AG10803 (cell line): ENCODE data around the gene CALN1.
"Not testable (repeated sequence)": the region's sequence is repeated elsewhere in the genome, so short reads cannot be mapped to it uniquely, and the experiment has no call there.

ENCODE experiments used
- DNase-seq: peaks from one replicate; pipeline ENCODE4 v3.0.0; 2010; ENCODE audit warnings: low read depth
- H3K4me3 ChIP-seq: 2 replicates; pipeline ENCODE4 v1.5.1; 2011; ENCODE audit warnings: mild to moderate bottlenecking, low read length, control low read depth
- TF ChIP-seq, protein P1 (sequence below): conservative IDR thresholded peaks from 2 replicates; pipeline ENCODE4 v1.5.1; 2011; ENCODE audit warnings: mild to moderate bottlenecking, low read length, control low read depth, inconsistent platforms

The CALN1 gene

DNA sequence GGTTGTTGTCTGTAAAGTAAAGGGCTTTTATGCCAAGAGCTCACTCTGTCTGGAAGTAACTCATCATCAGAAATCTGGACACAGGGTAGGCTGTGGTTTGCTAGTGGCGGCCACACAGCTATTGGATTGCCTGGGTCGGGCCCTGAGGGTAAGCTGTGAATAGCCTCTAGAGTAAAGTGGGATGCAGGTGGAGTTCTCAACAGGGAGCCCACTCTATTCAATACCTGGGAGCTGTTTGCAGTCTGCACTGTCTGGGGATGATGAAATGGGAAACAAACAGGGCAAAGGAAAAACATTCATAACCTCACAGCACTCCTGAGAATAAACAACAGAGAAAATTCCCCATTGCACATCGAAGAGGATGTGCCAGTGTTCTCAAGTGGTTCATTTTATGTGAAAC lies 582.6 kb downstream of the CALN1 start:
- TF ChIP-seq, protein P1, sequence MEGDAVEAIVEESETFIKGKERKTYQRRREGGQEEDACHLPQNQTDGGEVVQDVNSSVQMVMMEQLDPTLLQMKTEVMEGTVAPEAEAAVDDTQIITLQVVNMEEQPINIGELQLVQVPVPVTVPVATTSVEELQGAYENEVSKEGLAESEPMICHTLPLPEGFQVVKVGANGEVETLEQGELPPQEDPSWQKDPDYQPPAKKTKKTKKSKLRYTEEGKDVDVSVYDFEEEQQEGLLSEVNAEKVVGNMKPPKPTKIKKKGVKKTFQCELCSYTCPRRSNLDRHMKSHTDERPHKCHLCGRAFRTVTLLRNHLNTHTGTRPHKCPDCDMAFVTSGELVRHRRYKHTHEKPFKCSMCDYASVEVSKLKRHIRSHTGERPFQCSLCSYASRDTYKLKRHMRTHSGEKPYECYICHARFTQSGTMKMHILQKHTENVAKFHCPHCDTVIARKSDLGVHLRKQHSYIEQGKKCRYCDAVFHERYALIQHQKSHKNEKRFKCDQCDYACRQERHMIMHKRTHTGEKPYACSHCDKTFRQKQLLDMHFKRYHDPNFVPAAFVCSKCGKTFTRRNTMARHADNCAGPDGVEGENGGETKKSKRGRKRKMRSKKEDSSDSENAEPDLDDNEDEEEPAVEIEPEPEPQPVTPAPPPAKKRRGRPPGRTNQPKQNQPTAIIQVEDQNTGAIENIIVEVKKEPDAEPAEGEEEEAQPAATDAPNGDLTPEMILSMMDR: no peak
- no peak for DNase-seq

GRCh38 chr7:71828361-71828760 lies 583.8 kb downstream of the CALN1 start:
- H3K4me3 ChIP-seq: no peak overlapping the region
- no peak for DNase-seq

More for the DNA sequence above, 582.6 kb downstream of the CALN1 start:
- H3K4me3 ChIP-seq: no peak overlapping the region

DNA sequence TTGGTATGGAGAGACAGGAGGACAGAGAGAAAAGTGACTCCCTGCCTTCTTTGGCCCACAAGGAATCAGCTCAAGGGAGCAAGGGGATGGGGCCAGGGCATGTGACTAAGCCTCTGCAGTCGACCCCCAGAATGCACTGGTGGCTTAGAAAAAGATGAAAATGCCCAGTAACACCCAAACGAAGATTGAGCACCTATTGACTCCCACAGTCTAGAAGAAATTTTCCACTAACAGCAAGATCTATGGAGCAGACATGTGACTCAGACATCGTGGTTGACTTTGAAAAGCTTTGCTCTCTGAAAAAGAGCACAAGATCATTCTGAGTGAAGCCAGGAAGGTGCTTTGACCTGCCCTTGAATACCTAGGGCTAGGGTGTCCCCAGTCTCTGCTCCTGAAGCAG lies 586.0 kb downstream of the CALN1 start:
- no peak overlapping the region for H3K4me3 ChIP-seq
- TF ChIP-seq, protein P1: no peak
- DNase-seq: no peak

More at GRCh38 chr7:71828361-71828760, 583.8 kb downstream of the CALN1 start:
- TF ChIP-seq, protein P1: no peak

GRCh38 chr7:71824006-71824760 lies 588.0 kb downstream of the CALN1 start:
- H3K4me3 ChIP-seq: no peak overlapping the region
- TF ChIP-seq, protein P1: no peak
- peak; percentile 63 for DNase-seq

GRCh38 chr7:71822406-71822805 lies 589.7 kb downstream of the CALN1 start:
- not testable (repeated sequence) for H3K4me3 ChIP-seq
- DNase-seq: peak; percentile 5

- DNase-seq: no peak
- TF ChIP-seq, protein P1: no peak
Measured at GRCh38 chr7:71817916-71818315, 594.2 kb downstream of the CALN1 start.

DNA sequence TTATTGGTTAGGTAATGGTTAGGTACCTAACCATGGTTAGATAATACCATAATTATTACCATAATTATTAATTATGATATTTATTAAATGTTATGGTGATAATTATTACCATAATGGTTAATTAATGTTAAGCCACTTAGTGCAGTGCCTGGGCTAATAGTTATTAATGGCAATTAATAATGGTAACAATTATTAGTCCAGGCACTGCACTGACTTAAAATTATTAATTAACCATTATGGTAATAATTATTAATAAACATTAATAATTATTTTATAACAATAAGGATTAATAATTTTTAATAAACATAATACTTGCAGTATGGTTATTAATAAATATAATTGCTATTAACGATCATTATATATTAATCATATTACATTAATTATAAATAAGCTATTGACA lies 604.0 kb downstream of the CALN1 start:
- DNase-seq: no peak
- H3K4me3 ChIP-seq: no peak overlapping the region
- TF ChIP-seq, protein P1: no peak

More at GRCh38 chr7:71817916-71818315, 594.2 kb downstream of the CALN1 start:
- no peak overlapping the region for H3K4me3 ChIP-seq
